Esophagus mucosa (tissue), 1 donor: ENCODE data around the gene LCN10. TPM values are rescaled to one million over a fixed set of nuclear protein-coding genes. Genes with fewer than 3 reads are reported as not detected.

ENCODE experiments used
- ATAC-seq: fragments of 200-7000 bp; cut with Tn5 transposase; one replicate; pipeline ENCODE4 v1.9.1; 2020
- total RNA-seq: library from RNA; stranded (reverse); gene quantifications from one replicate; pipeline ENCODE4 v1.2.4, GENCODE V29; 2023
- donor health status: DM: yes; HTN: yes; CAD: no.

Gene LCN10
- total RNA-seq, 1 donor from 2014 or later = 1.3 TPM

DNA sequence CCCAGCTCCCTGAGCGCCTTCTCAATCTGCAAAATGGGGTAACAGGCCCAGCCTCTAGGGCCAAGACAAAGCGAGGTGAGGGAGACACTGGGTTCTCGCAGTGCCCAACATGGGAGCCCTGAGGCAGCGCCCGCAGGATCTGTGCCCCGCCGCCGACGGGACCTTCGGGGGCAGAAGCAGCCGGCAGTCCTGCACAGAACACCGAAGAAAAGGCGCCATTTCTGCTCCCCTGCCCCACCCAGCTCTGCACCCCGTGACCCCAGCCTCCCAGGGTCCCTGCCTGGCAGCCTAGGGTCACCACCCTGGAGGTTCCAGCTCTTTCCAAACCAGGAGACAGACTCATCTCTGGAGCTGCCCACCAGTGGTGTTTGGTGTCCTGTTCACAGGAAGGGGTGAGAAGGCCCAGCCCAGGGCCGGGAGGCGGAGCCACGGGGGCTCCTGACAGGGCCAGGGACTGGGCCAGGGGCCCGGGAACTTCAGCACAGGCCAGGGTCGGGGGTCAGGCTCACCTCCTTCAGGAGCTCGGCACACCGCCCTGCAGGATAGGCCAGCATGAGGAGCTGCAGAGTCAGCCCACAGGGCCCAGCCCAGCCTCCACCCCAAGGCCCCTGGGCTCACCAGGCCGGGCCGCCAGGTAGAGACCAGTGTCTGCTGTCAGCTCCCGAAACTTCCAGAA, 12.0 kb upstream of the LCN10 start:
- ATAC-seq = no peak

DNA sequence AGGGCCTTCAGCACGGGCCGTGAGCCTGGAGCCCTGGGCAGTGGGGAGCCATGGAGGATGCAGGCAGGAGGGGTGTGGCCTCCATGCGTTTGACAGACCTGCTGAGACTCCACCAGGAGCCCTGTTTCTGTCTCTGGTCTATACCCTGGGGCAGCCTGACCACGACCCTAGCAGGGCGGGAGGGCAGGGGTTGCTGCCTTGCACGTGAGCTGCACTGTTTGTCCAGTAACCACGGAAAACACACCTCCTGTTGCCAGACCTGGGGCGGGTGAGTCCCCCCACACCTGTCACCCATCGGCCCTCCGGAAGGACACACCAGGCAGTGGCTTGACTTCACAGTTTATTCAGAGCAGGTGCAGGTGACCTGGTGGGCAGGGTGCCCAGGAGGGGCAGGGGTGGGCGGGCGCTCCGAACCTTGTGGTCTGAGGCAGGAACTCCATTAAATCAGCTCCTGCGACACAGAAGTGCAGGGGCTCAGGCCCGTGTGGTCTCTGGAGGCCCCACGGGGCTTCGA, 11.4 kb upstream of the LCN10 start:
- ATAC-seq = no peak

DNA sequence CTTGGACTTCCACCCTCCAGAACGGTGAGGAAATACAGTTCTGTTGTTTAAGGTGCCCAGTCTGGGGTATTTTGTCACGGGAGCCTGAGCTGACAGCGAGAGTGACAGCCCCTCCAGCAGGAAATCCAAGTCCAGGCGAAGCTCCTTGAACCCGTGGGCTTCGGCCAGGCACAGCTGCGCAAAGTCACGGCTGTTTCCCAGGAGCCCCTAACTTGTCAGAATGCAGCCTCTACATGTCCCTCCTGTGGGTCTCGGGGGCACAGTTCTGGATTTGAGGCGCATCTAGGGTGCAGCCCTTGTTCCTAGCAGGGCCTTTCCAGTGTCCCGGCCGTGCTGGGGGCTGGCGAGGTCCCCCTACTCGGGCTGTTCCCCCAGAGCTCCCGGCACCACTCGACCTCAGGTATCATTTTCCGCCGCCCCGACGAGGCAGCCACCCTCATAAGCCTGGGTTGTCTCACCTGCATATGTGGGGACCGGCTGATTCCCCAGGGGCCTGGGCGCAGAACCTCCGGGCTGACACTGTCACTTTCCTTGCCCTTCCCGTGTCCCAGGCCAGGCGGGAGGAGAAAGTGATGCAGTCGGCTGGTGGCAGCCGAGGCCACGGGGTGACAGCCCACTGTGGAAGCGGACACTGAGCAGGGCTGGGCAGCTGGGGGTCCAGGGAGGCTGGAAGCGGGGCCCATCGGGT, 10.8 kb upstream of the LCN10 start:
- ATAC-seq = no peak

DNA sequence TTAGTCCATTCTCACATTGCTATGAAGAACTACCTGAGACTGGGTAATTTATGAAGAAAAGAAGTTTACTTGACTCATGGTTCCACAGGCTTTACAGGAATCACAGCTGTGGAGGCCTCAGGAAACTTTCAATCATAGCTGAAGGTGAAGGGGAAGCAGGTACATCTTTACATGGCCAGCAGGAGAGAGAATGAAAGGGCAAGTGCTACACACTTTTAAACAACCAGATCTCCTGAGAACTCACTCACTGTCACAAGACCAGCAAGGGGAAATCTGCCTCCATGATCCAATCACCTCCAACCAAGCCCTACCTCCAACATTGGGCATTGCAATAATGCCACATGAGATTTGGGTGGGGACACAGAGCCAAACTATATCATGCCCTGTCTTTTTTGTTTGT, 9.1 kb upstream of the LCN10 start:
- no peak for ATAC-seq

DNA sequence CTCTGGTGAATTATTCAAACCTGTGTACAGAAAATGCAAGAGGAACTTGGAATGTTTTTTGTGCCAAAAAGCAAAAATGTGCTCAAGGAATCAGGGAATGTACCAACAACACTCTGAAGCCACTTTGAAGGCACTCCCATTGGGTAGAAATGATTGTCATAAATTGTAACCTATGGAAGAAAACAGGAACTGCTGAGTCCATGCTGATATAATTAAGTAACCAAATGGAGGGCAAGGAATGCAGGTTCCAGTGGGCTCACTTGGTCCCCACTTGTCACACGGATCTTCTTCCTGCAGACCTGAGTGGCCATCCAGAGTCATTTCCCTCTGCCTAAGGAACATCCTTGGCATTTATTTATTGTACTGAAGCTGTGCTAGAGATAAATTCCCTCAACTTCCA, 8.5 kb upstream of the LCN10 start:
- no peak for ATAC-seq

DNA sequence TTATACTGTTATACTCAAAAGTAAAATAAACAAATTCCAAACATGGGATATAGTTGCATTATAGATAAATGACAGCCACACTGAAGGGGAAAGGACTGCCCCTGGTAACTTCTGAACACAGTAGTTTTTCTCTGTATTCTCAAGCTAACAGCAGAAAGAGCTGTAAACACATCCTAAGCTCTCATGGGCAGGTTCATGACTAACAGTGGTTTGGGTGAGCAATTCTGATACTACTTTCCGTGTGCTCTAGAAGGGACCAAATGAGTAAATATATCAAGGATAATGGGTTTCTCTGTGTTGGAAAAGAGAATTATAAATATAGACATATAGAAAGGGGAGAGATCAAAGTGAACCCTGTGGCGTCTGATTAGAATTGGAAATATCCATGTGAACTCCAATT, 7.8 kb upstream of the LCN10 start:
- ATAC-seq = no peak

DNA sequence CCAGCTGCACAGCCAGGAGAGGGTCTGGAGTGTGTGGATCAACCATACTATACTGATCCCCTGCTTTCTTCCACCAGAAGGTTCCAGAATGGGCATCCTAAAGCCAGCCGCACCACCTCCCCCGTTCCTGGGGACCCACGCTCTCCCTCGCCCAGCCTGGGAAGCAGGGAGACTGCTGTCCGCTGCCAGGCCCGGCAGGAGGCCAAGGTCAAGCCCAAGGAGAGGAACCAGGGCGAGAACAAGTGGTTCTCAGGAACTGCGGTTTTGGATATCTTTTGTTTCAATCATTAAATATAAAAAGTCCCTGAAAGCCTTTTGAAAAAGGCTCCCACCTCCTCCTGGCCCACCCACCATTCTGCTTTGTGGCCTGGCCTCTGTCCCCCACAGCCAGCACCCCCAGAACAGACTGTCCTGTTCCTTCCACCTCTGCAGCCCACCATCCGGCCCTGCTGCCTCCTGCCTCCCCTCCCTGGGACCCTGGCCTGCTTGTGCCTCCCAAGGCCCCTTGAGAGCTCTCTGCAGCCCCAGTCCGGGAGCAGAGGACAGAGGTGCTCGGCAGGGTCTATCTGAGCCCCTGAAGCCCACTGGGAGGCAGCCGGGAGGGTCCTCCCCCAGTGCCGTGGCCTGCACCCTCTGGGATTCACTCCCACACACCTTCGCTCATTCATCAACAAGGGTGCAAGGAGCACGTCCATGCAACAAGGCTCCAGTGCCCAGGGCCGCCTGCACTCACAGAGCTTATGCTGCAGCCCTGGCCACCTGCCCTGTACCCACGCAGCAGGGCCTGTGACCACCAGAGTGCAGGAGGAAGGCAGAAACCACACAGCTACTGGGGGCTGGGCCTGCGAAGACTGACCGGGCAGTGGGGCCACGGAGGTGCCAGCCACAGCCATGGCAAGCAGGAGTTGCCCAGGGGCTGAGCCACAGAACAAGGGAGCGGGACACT, 6.2 kb upstream of the LCN10 start:
- peak; percentile 3 for ATAC-seq

DNA sequence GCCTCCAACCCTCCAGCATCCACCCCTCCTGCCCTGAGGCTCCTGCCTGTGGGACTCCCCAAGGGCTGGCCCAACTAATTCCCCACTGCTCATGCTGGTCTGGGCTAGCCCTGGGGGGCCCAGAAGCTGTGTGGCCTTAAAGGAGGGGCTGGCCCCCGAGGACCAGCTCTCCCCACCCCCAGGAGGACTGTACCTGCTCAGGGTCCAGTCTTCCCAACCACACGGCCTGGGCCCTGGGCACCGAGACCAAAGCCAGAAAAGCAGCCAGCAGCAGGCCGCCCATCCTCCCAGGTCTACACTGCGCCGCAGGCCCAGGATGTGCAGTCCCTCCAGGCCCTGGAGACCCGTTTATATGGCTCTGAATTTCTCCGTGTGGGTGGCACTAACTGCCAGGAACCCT, 5.5 kb upstream of the LCN10 start, which contains the start of gene LCN6:
Gene LCN6 (minus strand): TSS at position 325 of the 400 bp plus-strand sequence. CDS start 42 bp downstream, at position 283.
- ATAC-seq = no peak

DNA sequence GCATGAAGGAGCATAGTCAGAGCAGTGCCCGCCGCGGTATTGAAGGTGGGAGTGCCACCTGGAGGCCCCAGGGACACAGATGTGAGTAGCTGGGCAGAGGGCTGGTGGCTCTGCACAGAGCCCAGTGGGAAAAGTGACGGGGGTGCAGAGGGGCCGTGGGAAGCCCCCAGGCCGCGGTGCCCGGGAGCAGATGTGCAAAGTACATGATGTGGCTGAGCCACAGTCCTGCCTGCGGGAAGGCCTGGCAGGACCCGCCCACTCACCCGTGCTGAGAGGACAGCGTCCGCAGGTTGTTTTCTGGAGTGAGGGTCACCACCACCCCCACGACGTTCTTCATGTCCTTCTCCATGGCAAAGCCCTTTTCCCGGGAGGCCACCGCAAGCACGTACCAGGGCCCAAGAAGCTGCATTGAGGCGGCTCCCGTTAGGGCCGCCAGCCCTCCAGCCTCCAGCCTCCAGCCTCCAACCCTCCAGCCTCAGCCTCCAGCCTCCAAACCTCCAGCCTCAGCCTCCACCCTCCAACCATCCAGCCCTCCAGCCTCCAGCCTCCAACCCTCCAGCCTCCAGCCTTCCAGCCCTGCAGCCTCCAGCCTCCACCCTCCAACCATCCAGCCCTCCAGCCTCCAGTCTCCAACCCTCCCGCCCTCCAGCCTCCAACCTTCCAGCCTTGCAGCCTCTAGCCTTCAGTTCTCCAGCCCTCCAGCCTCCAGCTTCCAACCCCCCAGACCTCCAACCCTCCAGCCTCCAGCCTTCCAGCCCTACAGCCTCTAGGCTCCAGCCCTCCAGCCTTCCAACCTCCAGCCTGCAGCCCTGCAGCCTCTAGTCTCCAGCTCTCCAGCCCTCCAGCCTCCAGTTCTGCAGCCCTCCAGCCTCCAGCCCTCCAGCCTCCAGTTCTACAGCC, 4.7 kb upstream of the LCN10 start:
- no peak for ATAC-seq

DNA sequence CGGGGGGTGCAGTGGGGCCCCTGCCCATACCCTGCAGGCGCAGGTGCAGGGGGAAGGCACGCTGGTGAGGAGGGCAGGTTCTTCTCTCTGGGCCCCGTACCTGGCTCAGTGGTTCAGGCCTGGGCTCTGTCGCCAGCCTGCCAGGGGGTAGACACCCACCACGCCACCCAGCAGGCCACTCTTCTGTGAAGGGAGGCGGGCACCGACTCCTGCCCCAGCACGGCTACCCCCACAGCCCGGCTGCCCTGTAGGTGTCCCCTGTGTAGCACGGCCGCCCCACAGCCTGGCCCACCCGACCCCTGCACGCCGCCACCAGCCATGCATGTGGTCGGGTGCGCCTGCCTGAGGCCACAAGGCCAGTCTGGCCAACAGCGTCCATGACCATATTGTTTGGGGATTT, 3.9 kb upstream of the LCN10 start:
- ATAC-seq = no peak

DNA sequence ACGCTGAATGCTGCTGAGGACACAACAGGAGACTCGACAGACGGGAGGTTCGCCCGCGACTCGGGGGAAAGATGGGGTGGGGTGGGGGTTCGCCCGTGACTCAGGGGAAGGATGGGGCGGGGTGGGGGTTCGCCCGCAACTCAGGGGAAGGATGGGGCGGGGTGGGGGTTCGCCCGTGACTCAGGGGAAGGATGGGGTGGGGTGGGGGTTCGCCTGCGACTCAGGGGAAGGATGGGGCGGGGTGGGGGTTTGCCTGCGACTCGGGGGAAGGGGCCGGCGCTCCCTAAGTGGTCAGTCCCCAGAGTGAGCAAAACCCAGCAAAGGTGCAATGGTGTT, 3.4 kb upstream of the LCN10 start:
- no peak for ATAC-seq

DNA sequence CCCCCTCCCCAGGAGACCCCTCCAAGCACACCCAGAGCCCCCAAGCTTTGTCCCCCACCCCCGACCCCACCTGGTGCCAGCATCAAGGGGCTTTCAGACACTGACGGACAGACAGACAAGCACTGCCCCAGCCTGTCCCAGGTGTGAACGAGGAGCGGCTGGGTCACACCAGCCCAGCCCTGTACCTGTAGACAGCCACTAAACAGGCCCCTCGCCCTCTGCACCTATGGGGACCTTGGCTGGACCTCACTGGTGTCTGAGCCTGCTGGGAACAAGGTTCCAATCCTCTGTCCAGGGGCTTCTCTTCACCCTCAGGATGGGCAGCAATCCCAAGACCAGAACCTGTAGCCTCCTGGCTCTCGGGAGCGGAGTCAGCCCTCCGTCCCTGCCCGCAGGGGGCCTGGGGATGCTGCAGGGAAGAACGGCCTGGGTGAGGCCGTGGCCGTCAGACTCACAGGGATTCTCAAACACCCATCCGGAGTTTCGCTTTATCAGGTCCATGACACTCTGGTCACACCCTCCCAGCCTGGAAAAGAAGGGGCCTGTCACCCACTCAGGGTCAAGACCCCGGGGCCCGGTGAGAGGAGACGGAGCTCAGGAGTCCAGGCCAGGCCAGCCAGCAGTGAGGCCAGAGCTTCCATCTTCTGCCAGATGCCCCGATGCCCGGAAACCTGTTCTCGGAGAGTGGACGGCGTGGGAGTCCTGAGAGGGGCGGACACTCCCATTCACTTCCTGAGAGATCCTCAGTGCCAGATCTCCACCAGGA, 2.8 kb upstream of the LCN10 start:
- no peak for ATAC-seq

DNA sequence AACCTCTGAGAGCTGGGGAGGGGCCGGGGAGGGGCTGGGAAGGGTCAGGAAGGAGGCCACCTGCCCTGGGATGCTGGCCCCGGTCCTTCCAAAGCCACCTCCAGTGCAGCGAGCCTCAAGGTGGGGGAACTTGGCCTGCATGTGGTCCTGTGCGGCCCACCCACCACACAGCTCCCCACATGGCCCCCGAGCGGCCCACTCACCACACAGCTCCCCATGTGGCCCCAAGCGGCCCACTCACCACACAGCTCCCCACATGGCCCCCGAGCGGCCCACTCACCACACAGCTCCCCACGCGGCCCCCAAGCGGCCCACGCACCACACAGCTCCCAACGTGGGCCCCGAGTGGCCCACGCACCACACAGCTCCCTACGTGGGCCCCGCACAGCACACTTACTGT, 2.0 kb upstream of the LCN10 start:
- ATAC-seq = no peak

DNA sequence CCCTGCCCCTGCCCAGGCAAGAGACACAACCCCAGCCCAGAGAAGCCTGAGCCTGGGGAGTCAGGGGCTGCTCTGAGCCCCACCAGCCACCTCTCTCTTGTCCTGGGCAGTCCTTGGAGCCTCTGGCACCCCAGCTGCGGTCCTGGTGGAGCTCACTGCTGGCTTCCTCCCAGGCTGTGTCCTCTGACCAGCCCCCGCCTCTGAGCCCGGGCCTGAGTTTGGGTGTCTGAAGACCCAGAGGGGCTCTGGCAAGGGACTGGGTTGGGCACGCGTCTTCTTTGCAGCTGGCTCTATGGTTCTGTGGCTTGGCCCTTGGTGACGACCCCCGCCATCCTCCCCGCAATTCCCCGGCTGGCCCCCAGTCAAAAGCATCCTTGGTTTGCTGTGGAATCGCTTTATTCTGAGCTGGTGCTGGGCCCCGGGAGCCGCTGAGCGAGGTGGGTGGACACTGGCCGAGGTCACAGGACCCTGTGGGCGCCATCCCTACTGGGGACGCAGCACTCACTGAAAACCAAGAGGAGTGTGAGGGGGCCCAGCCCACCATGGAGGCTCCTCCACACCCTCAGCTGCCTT, 985 bp upstream of the LCN10 start:
- ATAC-seq = no peak

DNA sequence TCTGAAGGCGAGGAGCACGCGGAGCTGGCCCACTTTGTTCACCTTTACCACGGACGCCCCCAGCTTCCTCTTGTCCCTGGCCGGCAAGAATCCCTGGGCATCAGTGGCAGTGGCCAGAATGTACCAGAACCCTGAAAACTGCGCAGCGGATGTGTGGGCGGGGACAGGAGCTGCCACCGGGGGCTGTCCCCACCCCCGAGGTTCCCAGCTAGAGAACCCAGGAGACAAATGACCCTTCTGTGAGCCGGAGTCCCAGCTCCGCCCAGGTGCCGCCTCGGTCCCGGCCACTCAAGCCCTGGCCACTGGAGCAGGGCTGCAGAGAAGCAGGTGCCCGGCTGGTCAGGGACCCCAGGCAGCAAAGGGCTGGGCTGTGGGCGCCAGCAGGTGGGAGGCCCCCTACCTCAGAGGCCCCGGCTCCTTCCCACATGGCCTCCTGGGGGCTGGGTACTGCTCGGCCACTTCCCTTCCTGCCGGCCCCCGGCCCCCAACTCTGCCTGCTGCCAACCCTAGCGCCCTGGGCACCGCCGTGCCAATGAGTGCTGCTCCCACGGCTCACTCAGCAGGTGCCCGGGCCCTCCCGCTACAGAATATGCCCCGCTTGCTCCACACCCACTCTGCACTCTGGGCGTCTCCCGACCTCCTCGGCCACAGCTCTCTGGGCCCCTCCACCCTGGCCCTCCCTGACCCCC, 713 bp downstream of the LCN10 start:
- ATAC-seq = peak; percentile 13

DNA sequence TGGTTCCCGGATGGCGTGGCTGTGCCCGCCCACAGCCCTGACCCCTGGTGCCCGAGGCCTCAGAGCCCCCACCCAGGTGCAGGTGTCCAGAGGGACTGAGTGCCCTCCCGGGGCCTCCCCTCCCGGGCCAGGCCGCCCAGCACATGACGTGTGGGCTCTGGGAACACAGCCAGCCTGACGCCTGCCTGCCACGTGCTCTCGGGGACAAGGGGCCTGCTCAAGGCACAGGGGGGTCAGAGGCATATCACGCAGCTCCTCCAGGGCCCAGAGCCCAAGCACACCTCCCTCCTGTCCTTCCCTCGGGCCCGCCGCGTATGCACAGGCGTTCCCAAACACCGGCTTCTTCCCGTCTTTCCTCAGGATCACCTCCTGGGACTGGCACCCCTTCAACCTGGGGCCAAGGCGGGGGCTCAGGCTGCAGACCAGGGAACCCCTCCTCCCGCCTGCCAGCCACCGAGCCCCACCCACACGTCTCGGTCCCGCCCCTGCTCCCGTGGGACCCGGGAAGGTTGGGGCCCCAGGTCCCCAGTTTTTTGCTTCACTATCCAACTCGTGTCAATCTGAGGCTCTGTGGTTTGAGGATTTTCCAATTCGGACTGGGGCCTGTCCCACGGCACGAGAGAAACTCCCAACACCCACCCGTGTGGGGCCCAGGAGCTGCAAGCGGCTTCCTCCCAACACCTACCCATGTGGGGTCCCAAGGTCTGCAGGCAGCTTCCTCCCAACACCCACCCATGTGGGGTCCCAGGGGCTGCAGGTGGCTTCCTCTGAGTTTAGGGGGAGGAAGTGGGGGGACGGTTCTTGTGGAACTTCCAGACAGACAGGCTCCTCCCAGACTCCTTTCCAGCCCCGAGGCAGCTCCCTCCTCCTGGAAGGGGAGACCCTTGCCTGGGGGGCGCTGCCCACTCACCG, 1.5 kb downstream of the LCN10 start:
- ATAC-seq = peak; percentile 5

DNA sequence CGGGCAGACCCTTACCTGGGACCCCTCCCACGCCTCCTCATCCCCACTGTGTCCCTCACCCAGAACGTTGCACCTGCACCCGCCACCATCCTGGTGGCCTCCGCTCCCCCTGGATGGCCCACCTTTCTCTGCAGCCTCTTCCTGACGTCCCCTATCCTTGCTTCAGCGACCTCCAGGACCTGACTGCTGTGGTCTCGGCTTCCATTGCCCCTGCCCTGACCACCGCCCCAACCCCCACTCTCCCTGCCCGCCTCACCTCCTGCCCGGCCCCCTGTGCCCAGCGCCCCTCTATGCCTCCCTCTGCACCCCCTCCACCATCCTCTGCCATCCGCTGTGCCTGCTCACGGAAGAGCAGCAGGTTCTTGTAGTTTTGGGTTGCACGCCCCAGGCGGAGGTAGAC, 2.2 kb downstream of the LCN10 start:
- ATAC-seq = no peak

DNA sequence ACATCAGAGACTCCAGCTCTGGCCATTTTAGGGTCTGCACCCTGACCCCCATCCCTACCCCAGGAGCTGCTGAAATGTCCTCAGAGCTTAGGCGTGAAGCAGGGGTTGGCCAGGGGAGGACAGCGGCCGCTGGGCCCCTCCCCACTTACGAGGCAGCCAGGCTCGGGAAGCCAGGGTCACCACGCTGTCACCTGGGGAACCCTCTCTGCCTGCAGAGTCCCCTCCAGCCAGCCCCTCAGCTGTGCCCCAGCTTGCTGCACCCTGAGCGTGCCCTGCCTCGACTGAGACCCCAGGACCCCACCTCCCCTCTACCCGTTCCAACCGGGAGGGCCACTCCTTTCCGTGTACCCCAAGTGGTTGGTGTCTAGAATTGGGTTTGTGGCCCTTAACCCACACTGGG, 2.7 kb downstream of the LCN10 start:
- no peak for ATAC-seq

DNA sequence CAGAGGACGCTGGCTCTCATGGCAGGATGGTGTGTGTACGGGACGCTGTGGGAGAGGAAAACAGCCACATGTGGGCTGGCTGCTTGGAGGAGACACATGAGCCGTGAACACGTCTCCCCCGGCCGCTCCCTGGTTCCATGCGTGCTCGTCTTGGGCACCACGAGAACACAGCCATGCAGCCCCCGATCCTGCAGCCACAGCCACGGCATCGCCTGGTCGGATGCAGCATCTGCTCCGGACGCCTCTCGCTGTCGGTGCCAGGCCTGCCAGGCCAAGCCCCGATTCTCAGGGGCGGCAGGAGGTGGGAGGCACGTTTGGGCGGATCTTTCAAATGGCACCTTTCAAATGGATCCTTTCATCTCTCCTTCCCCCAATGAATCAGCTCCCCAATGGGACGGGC, 3.2 kb downstream of the LCN10 start:
- no peak for ATAC-seq
